ENCODE results near the gene NEK9. TPM values are rescaled to one million over a fixed set of nuclear protein-coding genes. Genes with fewer than 3 reads are reported as not detected.

Gene NEK9
- total RNA-seq, 4 donors from 2014 or later, result 76.1 to 109 (median 94.4) TPM

- H3K9me3 ChIP-seq, result no peaks in the 10 kb centered on the region
- peaks cover 0 to 56% (median 34%) of the 10 kb centered on the region in 4 donors for H3K4me1 ChIP-seq
- H3K36me3 ChIP-seq, result no peaks in the 10 kb centered on the region
- DNase-seq (ENCODE audit: low spot score in 2 of 2), result no peak
- no peak overlapping the region for H3K4me3 ChIP-seq
- no peak overlapping the region for H3K27ac ChIP-seq
- TF ChIP-seq CTCF (IDR thresholded peaks at IDR 0.05) (no peak), EP300 (IDR thresholded peaks at IDR 0.05) (no peak), POLR2A (IDR thresholded peaks at IDR 0.05) (no peak)
- no peaks in the 10 kb centered on the region for H3K27me3 ChIP-seq
- 95% methylated on average over 3 of the region's 3 CpGs for WGBS, 2 donors
Observed at GRCh38 chr14:75066691-75067090, 60.2 kb downstream of the NEK9 start.

GRCh38 chr14:75064205-75064567 is 62.7 kb downstream of the NEK9 start:
- 52 to 54% methylated on average over 8 of the region's 8 CpGs for WGBS, 2 donors
- no peaks in the 10 kb centered on the region for H3K27me3 ChIP-seq
- H3K4me1 ChIP-seq, result peaks cover 0 to 40% (median 25%) of the 10 kb centered on the region in 4 donors
- H3K27ac ChIP-seq, result peak overlapping the region; percentile 25 to 85 (median 82)
- no peak for DNase-seq (ENCODE audit: low spot score in 2 of 2)
- peaks cover 0 to 10% (median 0%) of the 10 kb centered on the region in 3 donors for H3K36me3 ChIP-seq
- H3K4me3 ChIP-seq, result peak overlapping the region; percentile 54 to 90 (median 65)
- TF ChIP-seq POLR2A (IDR thresholded peaks at IDR 0.05) (no peak), CTCF (IDR thresholded peaks at IDR 0.05) (no peak), EP300 (IDR thresholded peaks at IDR 0.05) (no peak)
- no peaks in the 10 kb centered on the region for H3K9me3 ChIP-seq

- WGBS, 2 donors, result 0% methylated on average over 29 to 34 of the region's 34 CpGs
- H3K36me3 ChIP-seq, result peaks cover 0 to 10% (median 0%) of the 10 kb centered on the region in 3 donors
Observed at GRCh38 chr14:75063491-75064204, 63.2 kb downstream of the NEK9 start, which contains the start of gene ACYP1. Gene ACYP1 (minus strand): TSS chr14:75064024. CDS start chr14:75063553, 471 bp downstream.

GRCh38 chr14:75063013-75063412 is 63.8 kb downstream of the NEK9 start:
- H3K27ac ChIP-seq, result peak overlapping the region in 2 of 4 donors; percentile 85
- H3K27me3 ChIP-seq, result no peaks in the 10 kb centered on the region
- peak overlapping the region; percentile 54 to 90 (median 65) for H3K4me3 ChIP-seq
- peaks cover 0 to 29% (median 16%) of the 10 kb centered on the region in 4 donors for H3K4me1 ChIP-seq
- WGBS, 2 donors, result 15 to 20% methylated on average over 5 of the region's 5 CpGs
- no peak for TF ChIP-seq CTCF (IDR thresholded peaks at IDR 0.05)
- TF ChIP-seq POLR2A (IDR thresholded peaks at IDR 0.05), result no peak
- TF ChIP-seq EP300 (IDR thresholded peaks at IDR 0.05), result no peak
- no peaks in the 10 kb centered on the region for H3K9me3 ChIP-seq
- DNase-seq (ENCODE audit: low spot score in 2 of 2), result no peak
- H3K36me3 ChIP-seq, result peaks cover 0 to 10% (median 0%) of the 10 kb centered on the region in 3 donors

More at GRCh38 chr14:75063491-75064204, 63.2 kb downstream of the NEK9 start, which contains the start of gene ACYP1:
- H3K4me3 ChIP-seq, result peak within 1 kb of the TSS; percentile 54 to 90 (median 65)
- peak within 1 kb of the TSS; percentile 25 to 85 (median 82) for H3K27ac ChIP-seq
- no peaks in the 10 kb centered on the region for H3K9me3 ChIP-seq
- TF ChIP-seq CTCF (IDR thresholded peaks at IDR 0.05), result no peak
- peak in 1 of 2 donors; percentile 29 for TF ChIP-seq POLR2A (IDR thresholded peaks at IDR 0.05)
- peak in 1 of 2 donors; percentile 62 for TF ChIP-seq EP300 (IDR thresholded peaks at IDR 0.05)
- H3K27me3 ChIP-seq, result no peaks in the 10 kb centered on the region
- peaks cover 0 to 36% (median 22%) of the 10 kb centered on the region in 4 donors for H3K4me1 ChIP-seq
- peak; percentile 86 to 94 for DNase-seq (ENCODE audit: low spot score in 2 of 2)

- TF ChIP-seq POLR2A (IDR thresholded peaks at IDR 0.05) (no peak), EP300 (IDR thresholded peaks at IDR 0.05) (no peak), CTCF (IDR thresholded peaks at IDR 0.05) (no peak)
- DNase-seq (ENCODE audit: low spot score in 2 of 2), result no peak
- 77 to 98% methylated on average over 2 of the region's 2 CpGs for WGBS, 2 donors
- H3K27me3 ChIP-seq, result no peaks in the 10 kb centered on the region
- H3K36me3 ChIP-seq, result peaks cover 0 to 10% (median 0%) of the 10 kb centered on the region in 3 donors
- no peaks in the 10 kb centered on the region for H3K9me3 ChIP-seq
- H3K4me1 ChIP-seq, result peaks cover 0 to 20% (median 8%) of the 10 kb centered on the region in 4 donors
- no peak overlapping the region for H3K4me3 ChIP-seq
- H3K27ac ChIP-seq, result no peak overlapping the region
Observed at GRCh38 chr14:75060420-75060819, 66.4 kb downstream of the NEK9 start.
